Fibroblast of gingiva (primary cell): Measurements from ENCODE around the gene BAZ2B.
A peak's percentile ranks its signal among the peaks of the same experiment; 100 is the strongest.

Source experiments
- DNase-seq: peaks from one replicate; pipeline ENCODE4 v3.0.0-alpha.2; 2011; ENCODE audit warnings: low read depth

Gene BAZ2B

GRCh38 chr2:159317392-159318088 lies 298.8 kb downstream of the BAZ2B start:
- DNase-seq, result no peak

GRCh38 chr2:159307942-159308341 lies 308.4 kb downstream of the BAZ2B start:
- DNase-seq, result no peak

GRCh38 chr2:159300586-159300985 lies 315.8 kb downstream of the BAZ2B start:
- no peak for DNase-seq

- DNase-seq, result peak; percentile 59
Observed at GRCh38 chr2:159298967-159299366, 317.4 kb downstream of the BAZ2B start.

- no peak for DNase-seq
Observed at GRCh38 chr2:159297042-159297707, 319.2 kb downstream of the BAZ2B start.

- no peak for DNase-seq
Observed at GRCh38 chr2:159292157-159292556, 324.2 kb downstream of the BAZ2B start.

- DNase-seq, result peak; percentile 89
Observed at GRCh38 chr2:159290289-159290907, 325.9 kb downstream of the BAZ2B start.

GRCh38 chr2:159287733-159288132 lies 328.6 kb downstream of the BAZ2B start:
- no peak for DNase-seq

- DNase-seq, result peak; percentile 92
Observed at GRCh38 chr2:159286709-159287441, 329.5 kb downstream of the BAZ2B start.

- peak; percentile 52 for DNase-seq
Observed at GRCh38 chr2:159285929-159286708, 330.2 kb downstream of the BAZ2B start, which contains the start of gene WDSUB1. Gene WDSUB1 (minus strand): TSS chr2:159286703. CDS start chr2:159283069, 3,634 bp downstream.

GRCh38 chr2:159285433-159285832 lies 330.9 kb downstream of the BAZ2B start:
- DNase-seq, result no peak

GRCh38 chr2:159283529-159283928 lies 332.8 kb downstream of the BAZ2B start:
- no peak for DNase-seq

- DNase-seq, result no peak
Observed at GRCh38 chr2:159281002-159281401, 335.3 kb downstream of the BAZ2B start.

- DNase-seq, result no peak
Observed at GRCh38 chr2:159279700-159280099, 336.6 kb downstream of the BAZ2B start.

- DNase-seq, result no peak
Observed at GRCh38 chr2:159275111-159275510, 341.2 kb downstream of the BAZ2B start.

GRCh38 chr2:159272156-159272555 lies 344.2 kb downstream of the BAZ2B start:
- DNase-seq, result no peak

GRCh38 chr2:159270744-159271379 lies 345.5 kb downstream of the BAZ2B start:
- DNase-seq, result no peak
